Esophagus muscularis mucosa (tissue), 3 donors: Measurements from ENCODE around the gene MX1.

ENCODE experiments used
- POLR2A ChIP-seq: fragments of 450-650 bp; IDR thresholded peaks from one replicate; pipeline ENCODE4 v1.6.1; 2017; ENCODE audit warnings: antibody characterized with exemption, moderate library complexity, mild to moderate bottlenecking, low read depth
- POLR2AphosphoS5 ChIP-seq, 2 donors: sonication (generic); formaldehyde crosslinking; IDR thresholded peaks; one replicate each; pipeline ENCODE4 v1.6.1; 2017; ENCODE audit warnings: antibody characterized with exemption in 2 of 2
- TF ChIP-seq, protein P1 (sequence below), 3 experiments: fragments of 200-600 bp in 2 of 3; fragments of 450-650 bp in 1 of 3; sonication (generic) in 2 of 3; IDR thresholded peaks; one replicate each; pipeline ENCODE4 v1.5.1; 2017 to 2019; ENCODE audit warnings: antibody characterized with exemption in 3 of 3, mild to moderate bottlenecking in 2 of 3, moderate library complexity in 1 of 3

DNA sequence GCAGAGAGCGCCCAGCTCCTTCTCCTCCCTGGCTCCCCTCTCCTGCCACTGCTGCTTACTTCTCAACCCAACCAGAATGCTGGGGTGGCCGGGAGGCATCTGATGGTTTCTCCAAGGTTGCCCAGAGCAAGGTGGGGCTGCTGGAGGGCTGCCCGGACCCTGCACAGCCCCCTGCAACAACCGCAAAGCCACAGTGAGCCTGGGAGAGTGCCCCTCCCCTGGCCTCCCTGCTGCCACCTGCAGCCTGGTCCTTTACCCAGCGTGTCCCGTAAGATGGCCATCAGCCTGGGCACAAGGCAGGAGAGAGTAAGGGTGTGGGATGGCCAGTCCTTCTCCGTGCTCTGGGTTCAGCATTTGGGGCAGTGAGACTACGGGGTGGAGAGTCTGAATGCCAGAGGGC lies 47.2 kb upstream of the MX1 start:
- TF ChIP-seq POLR2A: no peak
- TF ChIP-seq, protein P1, sequence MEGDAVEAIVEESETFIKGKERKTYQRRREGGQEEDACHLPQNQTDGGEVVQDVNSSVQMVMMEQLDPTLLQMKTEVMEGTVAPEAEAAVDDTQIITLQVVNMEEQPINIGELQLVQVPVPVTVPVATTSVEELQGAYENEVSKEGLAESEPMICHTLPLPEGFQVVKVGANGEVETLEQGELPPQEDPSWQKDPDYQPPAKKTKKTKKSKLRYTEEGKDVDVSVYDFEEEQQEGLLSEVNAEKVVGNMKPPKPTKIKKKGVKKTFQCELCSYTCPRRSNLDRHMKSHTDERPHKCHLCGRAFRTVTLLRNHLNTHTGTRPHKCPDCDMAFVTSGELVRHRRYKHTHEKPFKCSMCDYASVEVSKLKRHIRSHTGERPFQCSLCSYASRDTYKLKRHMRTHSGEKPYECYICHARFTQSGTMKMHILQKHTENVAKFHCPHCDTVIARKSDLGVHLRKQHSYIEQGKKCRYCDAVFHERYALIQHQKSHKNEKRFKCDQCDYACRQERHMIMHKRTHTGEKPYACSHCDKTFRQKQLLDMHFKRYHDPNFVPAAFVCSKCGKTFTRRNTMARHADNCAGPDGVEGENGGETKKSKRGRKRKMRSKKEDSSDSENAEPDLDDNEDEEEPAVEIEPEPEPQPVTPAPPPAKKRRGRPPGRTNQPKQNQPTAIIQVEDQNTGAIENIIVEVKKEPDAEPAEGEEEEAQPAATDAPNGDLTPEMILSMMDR (IDR thresholded peaks at IDR 0.05): no peak
- TF ChIP-seq POLR2AphosphoS5 (IDR thresholded peaks at IDR 0.05): no peak
